Measurements from ENCODE around the gene PHTF2.
A peak's percentile ranks its signal among the peaks of the same experiment; 100 is the strongest.

PHTF2 gene

DNA sequence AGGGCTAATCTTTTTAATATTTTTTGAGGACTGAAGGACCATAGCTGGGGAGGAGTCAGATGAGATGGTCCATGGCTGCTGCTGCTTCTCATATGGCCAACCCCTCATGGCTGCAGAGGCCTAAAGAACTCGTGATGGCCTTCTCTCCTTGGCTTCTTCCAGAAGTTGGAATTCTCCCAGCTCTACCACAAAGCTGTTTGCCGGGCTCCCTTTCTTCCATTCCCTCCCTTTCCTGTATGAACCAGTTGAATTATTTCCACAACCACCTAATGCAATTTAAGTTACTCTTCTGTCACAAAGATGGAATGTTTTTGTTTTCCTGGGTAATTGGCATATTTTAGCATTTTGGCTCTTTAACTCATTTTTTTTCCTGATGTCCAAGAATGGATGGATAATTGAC lies 80.7 kb downstream of the PHTF2 start:
- DNase-seq (ENCODE audit: low read depth, low spot score): no peak
- no peak for TF ChIP-seq CTCF (IDR thresholded peaks at IDR 0.05; ENCODE audit: insufficient read depth, low read length, missing control alignments)
- no peak overlapping the region for H3K4me3 ChIP-seq (ENCODE audit: low read depth, low read length)
- ChIA-PET POLR2A (no interaction called here), CTCF (interaction anchor here (0.8 to 1.3 kb wide), 2 partner anchors 10 to 116 kb away, joined by 3 to 4 read pairs; no protein-coding TSS in a partner anchor)

DNA sequence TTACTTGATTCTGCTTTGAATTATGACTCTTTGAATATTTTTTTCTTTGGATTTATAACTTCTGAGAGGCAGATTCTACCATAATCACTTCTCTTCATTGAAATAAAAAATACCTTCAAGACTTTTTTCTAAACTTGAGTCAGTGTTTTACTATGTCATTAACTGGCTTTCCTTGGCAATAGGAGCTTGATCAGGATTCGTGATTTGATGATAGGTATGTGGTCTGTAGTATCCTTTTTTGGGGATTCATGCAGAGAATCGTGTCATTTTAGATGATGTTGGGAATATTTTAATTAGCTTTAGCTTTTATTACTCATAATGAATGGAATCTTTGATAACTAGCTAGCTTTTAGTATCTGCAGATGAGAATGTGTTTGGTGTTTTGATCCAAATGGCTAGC lies 83.3 kb downstream of the PHTF2 start:
- H3K4me3 ChIP-seq (ENCODE audit: low read depth, low read length): no peak overlapping the region
- ChIA-PET CTCF (interaction anchor here (1.4 kb wide), 1 partner anchor 83 kb away, joined by 4 read pairs; the partner anchor contains the start of genes PHTF2 and TMEM60), POLR2A (no interaction called here)
- TF ChIP-seq CTCF (IDR thresholded peaks at IDR 0.05; ENCODE audit: insufficient read depth, low read length, missing control alignments): no peak
- no peak for DNase-seq (ENCODE audit: low read depth, low spot score)

DNA sequence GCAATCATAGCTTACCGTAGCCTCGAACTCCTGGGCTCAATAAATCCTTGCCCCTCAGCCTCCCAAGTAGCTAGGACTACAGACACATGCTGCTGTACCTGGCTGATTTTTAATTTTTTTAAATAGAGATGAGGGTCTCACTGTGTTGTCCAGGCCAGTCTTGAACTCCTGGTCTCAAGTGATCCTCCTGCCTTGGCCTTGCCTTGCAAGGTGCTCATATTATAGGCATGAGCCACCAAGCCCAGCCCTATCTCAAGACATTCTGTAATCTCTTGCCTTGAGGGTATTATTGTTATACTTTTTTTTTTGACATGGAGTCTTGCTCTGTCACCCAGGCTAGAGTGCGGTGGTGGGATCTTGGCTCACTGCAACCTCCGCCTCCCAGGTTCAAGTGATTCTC lies 86.6 kb downstream of the PHTF2 start:
- H3K4me3 ChIP-seq (ENCODE audit: low read depth, low read length): no peak overlapping the region
- POLR2A ChIA-PET: no interaction called here
- no peak for TF ChIP-seq CTCF (IDR thresholded peaks at IDR 0.05; ENCODE audit: insufficient read depth, low read length, missing control alignments)
- CTCF ChIA-PET: interaction anchor here (1.1 kb wide), 1 partner anchor 13 kb away, joined by 3 read pairs; no protein-coding TSS in a partner anchor
- DNase-seq (ENCODE audit: low read depth, low spot score): no peak

DNA sequence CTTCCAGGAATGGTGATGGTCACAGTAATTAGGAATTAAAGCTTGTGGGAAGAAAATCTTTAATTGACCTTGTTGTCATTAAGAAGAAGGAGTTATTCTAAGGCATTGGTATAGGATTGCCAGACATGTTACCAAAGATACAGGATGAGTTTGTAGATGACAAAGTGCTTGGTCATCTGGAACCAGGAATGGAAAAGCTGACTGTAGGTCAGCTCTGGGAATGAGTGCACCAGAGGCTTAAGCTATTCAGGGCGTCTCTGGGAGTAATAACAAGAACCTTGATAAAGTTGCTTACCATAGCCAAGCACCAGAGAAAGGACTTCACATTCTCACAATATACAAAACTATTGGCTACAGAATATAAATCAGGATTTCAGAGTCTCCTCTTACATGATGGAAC lies 89.0 kb downstream of the PHTF2 start:
- CTCF ChIA-PET: no interaction called here
- POLR2A ChIA-PET: interaction anchor here (0.6 to 1.2 kb wide), 3 partner anchors 27 to 53 kb away, joined by 3 to 5 read pairs (median 4); no protein-coding TSS in a partner anchor
- no peak for TF ChIP-seq CTCF (IDR thresholded peaks at IDR 0.05; ENCODE audit: insufficient read depth, low read length, missing control alignments)
- no peak overlapping the region for H3K4me3 ChIP-seq (ENCODE audit: low read depth, low read length)
- peak; percentile 78 for DNase-seq (ENCODE audit: low read depth, low spot score)

DNA sequence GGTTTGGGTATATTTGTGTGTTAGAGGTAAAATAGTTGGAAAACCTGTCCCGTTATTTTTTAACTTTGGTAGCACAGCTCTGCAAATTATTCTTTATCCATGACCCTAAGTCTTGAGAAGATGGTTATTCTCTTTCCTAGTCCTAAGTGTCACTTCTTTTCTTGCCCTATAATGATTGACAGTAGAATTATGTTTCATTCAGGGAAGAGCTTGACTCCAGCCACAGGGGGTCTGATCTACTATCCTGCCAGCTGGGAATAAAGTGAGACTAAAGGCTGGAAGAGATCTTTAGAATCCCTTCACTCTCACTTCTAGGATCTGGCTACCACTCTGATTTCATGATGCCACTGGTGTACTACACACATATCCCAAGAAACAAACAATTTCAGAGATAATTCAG lies 90.4 kb downstream of the PHTF2 start:
- H3K4me3 ChIP-seq (ENCODE audit: low read depth, low read length): no peak overlapping the region
- POLR2A ChIA-PET: no interaction called here
- no peak for DNase-seq (ENCODE audit: low read depth, low spot score)

GRCh38 chr7:77893813-77894212 lies 95.2 kb downstream of the PHTF2 start:
- no peak for TF ChIP-seq CTCF (IDR thresholded peaks at IDR 0.05; ENCODE audit: insufficient read depth, low read length, missing control alignments)
- ChIA-PET POLR2A (no interaction called here), CTCF (interaction anchor here (1.1 kb wide), 1 partner anchor 242 kb away, joined by 3 read pairs; no protein-coding TSS in a partner anchor)
- DNase-seq (ENCODE audit: low read depth, low spot score): no peak
- H3K4me3 ChIP-seq (ENCODE audit: low read depth, low read length): no peak overlapping the region

More for the DNA sequence above, 90.4 kb downstream of the PHTF2 start:
- no peak for TF ChIP-seq CTCF (IDR thresholded peaks at IDR 0.05; ENCODE audit: insufficient read depth, low read length, missing control alignments)
- CTCF ChIA-PET: no interaction called here
